RWPE2 (cell line): ENCODE measurements around the gene PTCD2.

Source experiments
- ATAC-seq: fragments of 200-7000 bp; cut with Tn5 transposase; 3 replicates; pipeline ENCODE4 v1.9.1; 2021; ENCODE audit warnings: low read depth
- DNase-seq: peaks from one replicate; pipeline ENCODE4 v3.0.0-alpha.2; 2020; ENCODE audit warnings: low spot score
- H3K27ac ChIP-seq: fragments of 450-650 bp; 2 replicates; pipeline ENCODE4 v1.5.1; 2017; ENCODE audit warnings: mild to moderate bottlenecking; ENCODE audit not compliant: poor library complexity, severe bottlenecking
- H3K27me3 ChIP-seq: fragments of 250-450 bp; sonication (Bioruptor Pico); 2 replicates; pipeline ENCODE4 v1.5.1; 2021; ENCODE audit warnings: mild to moderate bottlenecking, moderate library complexity; ENCODE audit not compliant: insufficient read depth, poor library complexity, severe bottlenecking
- H3K36me3 ChIP-seq: fragments of 250-450 bp; sonication (Bioruptor Pico); 2 replicates; pipeline ENCODE4 v1.5.1; 2020; ENCODE audit warnings: low read depth, mild to moderate bottlenecking, moderate library complexity
- H3K4me1 ChIP-seq: fragments of 250-450 bp; sonication (Bioruptor Pico); 2 replicates; pipeline ENCODE4 v1.5.1; 2021; ENCODE audit warnings: mild to moderate bottlenecking, moderate library complexity; ENCODE audit not compliant: insufficient read depth, poor library complexity, severe bottlenecking
- H3K4me3 ChIP-seq: fragments of 250-450 bp; sonication (Bioruptor Pico); 2 replicates; pipeline ENCODE4 v1.5.1; 2021; ENCODE audit warnings: mild to moderate bottlenecking, moderate library complexity; ENCODE audit not compliant: severe bottlenecking
- H3K9me3 ChIP-seq: fragments of 250-450 bp; sonication (Bioruptor Pico); 2 replicates; pipeline ENCODE4 v1.5.1; 2021; ENCODE audit warnings: mild to moderate bottlenecking, moderate library complexity; ENCODE audit not compliant: severe bottlenecking
- TF ChIP-seq, protein P1 (sequence below): fragments of 450-650 bp; IDR thresholded peaks from one replicate; pipeline ENCODE4 v1.5.1; 2017; ENCODE audit warnings: mild to moderate bottlenecking, moderate library complexity; ENCODE audit not compliant: poor library complexity, severe bottlenecking

The PTCD2 gene

DNA sequence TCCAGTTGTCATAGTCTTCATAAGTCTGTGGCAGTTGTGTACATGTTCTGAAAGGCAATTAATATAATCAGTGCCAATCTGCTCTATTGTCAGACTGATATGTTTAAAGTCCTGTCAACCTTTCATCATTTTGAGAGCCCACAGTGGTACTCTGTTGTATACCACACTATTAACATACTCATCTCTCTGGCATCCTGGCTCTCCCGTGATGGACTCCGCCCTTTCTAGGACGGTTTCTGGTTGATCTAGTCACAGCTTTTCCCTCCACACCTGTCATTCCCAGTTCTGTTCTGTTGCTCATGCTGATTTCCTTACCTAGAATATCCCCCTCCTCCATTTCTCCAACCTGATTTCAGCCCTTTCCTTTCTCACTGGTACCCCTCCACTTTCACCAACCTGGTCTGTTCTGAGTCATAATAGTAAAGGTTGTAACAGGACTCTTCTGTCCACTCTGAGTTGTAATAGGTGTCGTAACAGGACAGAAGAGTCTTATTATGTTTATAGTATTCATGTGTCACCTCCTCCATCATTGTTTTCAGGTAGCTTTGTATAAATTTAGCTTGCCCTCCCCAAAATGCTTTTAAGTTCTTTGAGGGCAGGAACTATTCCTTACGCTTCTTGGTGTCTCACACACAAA lies 4.1 kb downstream of the PTCD2 start:
- Histone ChIP-seq H3K4me3 (no peak overlapping the region), H3K4me1 (peaks cover 12% of the 10 kb centered on the region), H3K36me3 (peaks cover 58% of the 10 kb centered on the region), H3K27me3 (no peaks in the 10 kb centered on the region), H3K9me3 (no peaks in the 10 kb centered on the region), H3K27ac (peak overlapping the region; percentile 22)
- TF ChIP-seq, protein P1, sequence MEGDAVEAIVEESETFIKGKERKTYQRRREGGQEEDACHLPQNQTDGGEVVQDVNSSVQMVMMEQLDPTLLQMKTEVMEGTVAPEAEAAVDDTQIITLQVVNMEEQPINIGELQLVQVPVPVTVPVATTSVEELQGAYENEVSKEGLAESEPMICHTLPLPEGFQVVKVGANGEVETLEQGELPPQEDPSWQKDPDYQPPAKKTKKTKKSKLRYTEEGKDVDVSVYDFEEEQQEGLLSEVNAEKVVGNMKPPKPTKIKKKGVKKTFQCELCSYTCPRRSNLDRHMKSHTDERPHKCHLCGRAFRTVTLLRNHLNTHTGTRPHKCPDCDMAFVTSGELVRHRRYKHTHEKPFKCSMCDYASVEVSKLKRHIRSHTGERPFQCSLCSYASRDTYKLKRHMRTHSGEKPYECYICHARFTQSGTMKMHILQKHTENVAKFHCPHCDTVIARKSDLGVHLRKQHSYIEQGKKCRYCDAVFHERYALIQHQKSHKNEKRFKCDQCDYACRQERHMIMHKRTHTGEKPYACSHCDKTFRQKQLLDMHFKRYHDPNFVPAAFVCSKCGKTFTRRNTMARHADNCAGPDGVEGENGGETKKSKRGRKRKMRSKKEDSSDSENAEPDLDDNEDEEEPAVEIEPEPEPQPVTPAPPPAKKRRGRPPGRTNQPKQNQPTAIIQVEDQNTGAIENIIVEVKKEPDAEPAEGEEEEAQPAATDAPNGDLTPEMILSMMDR = no peak
- ATAC-seq (peak; percentile 76), DNase-seq (no peak)

DNA sequence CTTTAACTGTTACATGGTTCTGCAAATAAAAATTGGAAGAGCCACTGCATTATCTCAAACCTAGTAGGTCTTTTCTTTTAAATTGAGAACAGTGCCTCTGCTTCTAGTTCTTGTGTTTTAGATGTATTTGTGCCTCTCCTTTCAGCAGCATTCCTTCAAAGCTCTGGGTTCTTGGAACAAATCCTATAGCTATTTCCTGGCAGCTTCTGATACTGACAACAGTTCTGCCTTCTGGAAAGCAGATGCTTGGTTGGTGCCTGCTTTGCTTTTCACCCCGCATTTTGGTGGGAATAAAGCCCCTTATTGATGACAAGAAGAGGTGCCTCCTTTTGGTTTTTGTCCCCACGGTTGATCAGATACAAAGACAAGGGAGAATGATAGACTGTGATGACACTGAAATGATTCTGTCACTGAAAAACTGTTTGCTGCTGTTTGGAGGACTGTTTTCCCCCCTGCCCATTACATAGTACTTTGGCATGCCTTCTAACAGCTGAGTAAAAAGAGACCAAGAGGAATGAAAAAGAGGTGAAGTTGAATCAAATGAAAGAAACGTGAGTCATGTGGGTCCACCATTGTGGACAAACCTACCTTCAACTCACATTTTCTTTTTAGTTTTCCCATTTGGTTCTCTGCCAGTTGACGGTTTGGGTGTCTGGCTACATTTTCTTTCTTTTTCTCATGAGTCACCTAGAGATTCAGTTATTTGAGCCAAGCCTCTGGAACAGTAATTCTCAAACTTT lies 5.6 kb downstream of the PTCD2 start:
- ATAC-seq (no peak), DNase-seq (no peak)
- H3K27me3 ChIP-seq = no peaks in the 10 kb centered on the region
- peaks cover 12% of the 10 kb centered on the region for H3K4me1 ChIP-seq
- peak overlapping the region; percentile 27 for H3K27ac ChIP-seq
- no peaks in the 10 kb centered on the region for H3K9me3 ChIP-seq
- peaks cover 72% of the 10 kb centered on the region for H3K36me3 ChIP-seq
- TF ChIP-seq, protein P1 = no peak
- H3K4me3 ChIP-seq = no peak overlapping the region

DNA sequence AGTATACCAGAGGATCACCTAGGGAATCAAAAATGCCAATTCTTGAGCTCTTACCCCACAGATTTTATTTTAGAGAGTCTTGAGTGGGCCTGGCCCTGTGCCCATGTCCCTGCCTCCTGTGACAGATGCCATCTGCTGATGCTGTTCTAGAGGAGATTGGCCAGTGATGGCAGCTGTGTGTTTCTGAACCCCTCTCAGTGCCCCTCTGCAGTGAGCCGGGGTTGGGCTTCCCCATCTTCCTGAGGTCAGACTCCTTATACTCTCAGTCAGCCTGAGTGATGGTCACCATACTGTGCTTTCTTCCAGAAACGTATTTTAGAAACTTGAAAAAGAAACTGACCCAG lies 6.1 kb downstream of the PTCD2 start:
- peak overlapping the region; percentile 27 for H3K27ac ChIP-seq
- H3K4me1 ChIP-seq = peaks cover 12% of the 10 kb centered on the region
- H3K9me3 ChIP-seq = no peaks in the 10 kb centered on the region
- H3K4me3 ChIP-seq = no peak overlapping the region
- TF ChIP-seq, protein P1 = no peak
- no peaks in the 10 kb centered on the region for H3K27me3 ChIP-seq
- DNase-seq (no peak), ATAC-seq (no peak)
- H3K36me3 ChIP-seq = peaks cover 78% of the 10 kb centered on the region

DNA sequence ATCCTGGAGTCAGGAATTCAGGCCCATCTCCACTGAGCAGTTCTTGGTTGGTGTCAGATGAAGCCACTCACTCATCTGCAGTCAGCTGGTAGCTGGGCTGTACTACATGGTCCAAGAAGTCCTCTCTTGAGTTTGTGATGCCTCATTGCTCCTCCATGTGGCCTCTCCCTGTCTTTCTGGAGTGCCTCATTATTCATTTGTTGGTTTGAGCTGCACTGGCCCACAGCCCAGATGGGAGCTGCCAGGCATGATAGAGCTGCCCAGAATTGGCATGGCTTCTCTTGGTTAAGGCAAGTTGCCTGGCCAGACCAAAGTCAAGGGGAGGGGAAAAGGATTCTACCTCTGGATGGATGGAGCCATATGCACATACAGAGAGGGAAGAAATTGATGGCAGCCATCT lies 8.0 kb downstream of the PTCD2 start:
- ATAC-seq (0 out of 3 replicates have a peak, but pooled peaks have one; percentile 3), DNase-seq (no peak)
- Histone ChIP-seq H3K27me3 (no peaks in the 10 kb centered on the region), H3K4me1 (peaks cover 12% of the 10 kb centered on the region), H3K36me3 (peaks cover 90% of the 10 kb centered on the region), H3K4me3 (no peak overlapping the region), H3K27ac (no peak overlapping the region), H3K9me3 (no peaks in the 10 kb centered on the region)
- TF ChIP-seq, protein P1 = no peak

DNA sequence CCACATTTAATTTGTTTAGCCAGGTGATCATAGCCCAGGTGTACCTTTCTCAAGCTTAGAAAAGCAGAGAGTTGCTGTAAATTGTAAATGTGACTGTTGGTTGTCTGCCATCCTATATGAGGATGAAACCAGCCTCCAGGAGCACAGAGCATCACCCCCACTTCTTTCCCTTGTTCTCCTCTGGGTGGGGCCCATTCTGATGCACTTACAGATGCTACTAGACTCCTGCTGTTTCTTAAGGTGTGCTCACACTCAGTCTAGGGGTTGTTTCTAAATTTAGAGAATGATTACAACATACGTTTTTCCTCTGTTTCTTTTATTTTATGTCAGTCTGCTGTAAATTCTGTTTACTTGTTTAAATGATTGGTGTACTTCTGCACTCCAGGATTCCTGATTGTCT lies 10.5 kb downstream of the PTCD2 start:
- peaks cover 93% of the 10 kb centered on the region for H3K36me3 ChIP-seq
- TF ChIP-seq, protein P1 = no peak
- DNase-seq (no peak), ATAC-seq (no peak)
- H3K27ac ChIP-seq = no peak overlapping the region
- H3K4me3 ChIP-seq = no peak overlapping the region
- H3K4me1 ChIP-seq = peaks cover 2% of the 10 kb centered on the region
- H3K9me3 ChIP-seq = no peaks in the 10 kb centered on the region
- no peaks in the 10 kb centered on the region for H3K27me3 ChIP-seq
